CD4-positive, alpha-beta T cell treated with Interleukin-12 subunit alpha and Interleukin-12 subunit beta, for 1 hour (primary cell): Measurements from ENCODE around the gene KLK3.

Experiments
- DNase-seq: peaks from one replicate; pipeline ENCODE4 v3.0.0-alpha.2; 2020

The KLK3 gene

GRCh38 chr19:50908336-50908735, 53.6 kb downstream of the KLK3 start:
- DNase-seq, result no peak

- DNase-seq, result no peak
Measured at GRCh38 chr19:50909240-50910070, 54.7 kb downstream of the KLK3 start.
